Lower lobe of right lung (tissue), 2 donors: Measurements from ENCODE around the gene FAM83D. TPM values are rescaled to one million over a fixed set of nuclear protein-coding genes. Genes with fewer than 3 reads are reported as not detected.

Experiments used
- ATAC-seq, 2 donors: fragments of 200-7000 bp; cut with Tn5 transposase; one replicate each; pipeline ENCODE4 v1.9.1; 2020 to 2022; ENCODE audit warnings: mild to moderate bottlenecking in 2 of 2, moderate library complexity in 2 of 2
- DNase-seq: peaks from one replicate; pipeline ENCODE4 v3.0.0-alpha.2; 2020
- H3K27ac ChIP-seq: fragments of 200-600 bp; one replicate; pipeline ENCODE4 v1.8.0; 2022
- H3K27me3 ChIP-seq: fragments of 200-600 bp; one replicate; pipeline ENCODE4 v1.8.0; 2022; ENCODE audit warnings: low read depth
- H3K36me3 ChIP-seq: fragments of 200-600 bp; one replicate; pipeline ENCODE4 v1.8.0; 2022; ENCODE audit warnings: mild to moderate bottlenecking
- H3K4me1 ChIP-seq: fragments of 200-600 bp; one replicate; pipeline ENCODE4 v1.8.0; 2022
- H3K4me3 ChIP-seq: fragments of 200-600 bp; one replicate; pipeline ENCODE4 v1.8.0; 2022; ENCODE audit warnings: mild to moderate bottlenecking
- H3K9me3 ChIP-seq: fragments of 200-600 bp; one replicate; pipeline ENCODE4 v1.8.0; 2022
- intact Hi-C: fragments of 100-400 bp; cut with DNase I; formaldehyde crosslinking; loops from one replicate; pipeline ENCODE4 v1.11.0; 2022
- total RNA-seq: library from RNA; stranded (reverse); fragmentation: NEBNext Ultra II Directional; extraction: Animal tissue kit (Norgen Biotek cat#: 25700); gene quantifications from one replicate; pipeline ENCODE4 v1.2.1, GENCODE V29; 2021
- TF ChIP-seq, protein P1 (sequence below): fragments of 200-600 bp; IDR thresholded peaks from one replicate; pipeline ENCODE4 v1.8.0; 2022; ENCODE audit warnings: antibody characterized with exemption, mild to moderate bottlenecking
- donor health status: DM: no; HTN: yes; CAD: no; lungs with severe emphysema.

Gene FAM83D
- total RNA-seq, 1 donor from 2014 or later = 0.71 TPM

DNA sequence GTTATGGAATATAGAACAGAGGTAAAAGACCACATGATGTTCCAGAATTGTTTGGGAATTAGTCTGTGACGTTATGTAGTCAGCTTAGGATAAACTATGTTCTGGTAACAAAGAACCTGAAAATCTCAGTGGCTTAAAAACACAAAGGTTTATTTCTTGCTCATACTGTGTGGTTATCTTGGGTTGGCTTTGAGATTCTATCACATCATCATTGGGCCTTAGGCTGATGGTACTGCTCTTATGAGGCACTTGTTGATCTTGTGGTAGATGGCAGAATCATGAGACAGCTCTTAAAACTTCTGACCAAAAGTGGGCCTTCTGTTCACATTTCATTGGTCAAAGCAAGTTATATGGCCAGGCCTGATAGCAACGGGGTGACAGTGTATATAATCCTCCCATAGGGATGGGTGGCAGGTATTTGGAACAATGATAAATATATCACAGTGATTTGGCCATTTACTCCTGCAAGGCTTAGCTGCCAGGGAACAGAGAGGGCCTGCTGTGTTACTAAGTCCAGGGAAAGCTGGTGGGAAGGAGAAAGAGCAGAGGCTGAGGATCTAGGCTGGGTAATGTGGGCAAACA, 49.4 kb downstream of the FAM83D start:
- DNase-seq (no peak), ATAC-seq (no peak)
- Histone ChIP-seq H3K36me3 (peaks cover 44% of the 10 kb centered on the region), H3K4me1 (no peaks in the 10 kb centered on the region), H3K4me3 (no peak overlapping the region), H3K9me3 (no peaks in the 10 kb centered on the region), H3K27ac (no peak overlapping the region), H3K27me3 (no peaks in the 10 kb centered on the region)
- TF ChIP-seq, protein P1, sequence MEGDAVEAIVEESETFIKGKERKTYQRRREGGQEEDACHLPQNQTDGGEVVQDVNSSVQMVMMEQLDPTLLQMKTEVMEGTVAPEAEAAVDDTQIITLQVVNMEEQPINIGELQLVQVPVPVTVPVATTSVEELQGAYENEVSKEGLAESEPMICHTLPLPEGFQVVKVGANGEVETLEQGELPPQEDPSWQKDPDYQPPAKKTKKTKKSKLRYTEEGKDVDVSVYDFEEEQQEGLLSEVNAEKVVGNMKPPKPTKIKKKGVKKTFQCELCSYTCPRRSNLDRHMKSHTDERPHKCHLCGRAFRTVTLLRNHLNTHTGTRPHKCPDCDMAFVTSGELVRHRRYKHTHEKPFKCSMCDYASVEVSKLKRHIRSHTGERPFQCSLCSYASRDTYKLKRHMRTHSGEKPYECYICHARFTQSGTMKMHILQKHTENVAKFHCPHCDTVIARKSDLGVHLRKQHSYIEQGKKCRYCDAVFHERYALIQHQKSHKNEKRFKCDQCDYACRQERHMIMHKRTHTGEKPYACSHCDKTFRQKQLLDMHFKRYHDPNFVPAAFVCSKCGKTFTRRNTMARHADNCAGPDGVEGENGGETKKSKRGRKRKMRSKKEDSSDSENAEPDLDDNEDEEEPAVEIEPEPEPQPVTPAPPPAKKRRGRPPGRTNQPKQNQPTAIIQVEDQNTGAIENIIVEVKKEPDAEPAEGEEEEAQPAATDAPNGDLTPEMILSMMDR = no peak
- intact Hi-C loops = no loop called here

DNA sequence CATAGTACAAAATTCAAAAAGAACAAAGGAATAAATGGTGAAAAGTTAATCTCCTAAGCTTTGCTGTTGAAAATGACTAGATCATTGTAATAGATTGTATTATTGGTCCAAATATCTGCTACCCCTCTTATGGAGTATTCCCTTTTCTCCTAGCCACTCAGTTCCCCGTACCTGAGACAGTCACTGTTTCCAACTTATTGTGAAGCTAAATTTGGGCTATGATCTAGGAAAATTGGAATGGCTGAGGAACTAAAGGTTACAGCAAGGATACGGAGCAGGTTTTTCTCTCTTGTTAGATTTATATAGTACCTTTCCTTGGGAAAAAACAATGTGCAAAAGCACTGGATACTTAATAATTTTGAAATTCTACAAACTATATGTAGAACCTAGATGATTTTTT, 53.2 kb downstream of the FAM83D start:
- DNase-seq (no peak), ATAC-seq (no peak)
- Histone ChIP-seq H3K27me3 (no peaks in the 10 kb centered on the region), H3K36me3 (peaks cover 23% of the 10 kb centered on the region), H3K27ac (no peak overlapping the region), H3K4me1 (no peaks in the 10 kb centered on the region), H3K9me3 (no peaks in the 10 kb centered on the region), H3K4me3 (no peak overlapping the region)
- TF ChIP-seq, protein P1 = no peak
- intact Hi-C loops = no loop called here

DNA sequence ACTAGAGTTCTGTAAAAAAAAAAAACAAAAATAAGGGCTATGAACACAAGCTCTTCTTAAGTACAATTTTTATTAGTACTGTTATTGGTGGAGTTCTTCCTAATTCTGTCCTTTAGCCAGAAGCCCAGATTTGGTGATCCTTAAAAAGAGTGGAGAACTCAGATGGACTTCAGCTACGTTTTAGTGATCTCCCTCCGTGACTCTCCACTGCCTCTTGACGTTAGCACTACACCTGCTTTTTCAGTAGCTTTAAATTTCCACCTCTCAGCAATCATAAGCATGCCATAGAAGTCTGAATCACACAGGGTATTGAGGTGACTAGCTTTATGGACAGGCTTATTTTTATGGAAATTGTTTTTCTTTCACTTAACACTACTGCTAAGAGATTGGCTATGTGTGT, 53.6 kb downstream of the FAM83D start:
- H3K4me3 ChIP-seq = no peak overlapping the region
- intact Hi-C loops = no loop called here
- ATAC-seq = no peak
- H3K4me1 ChIP-seq = no peaks in the 10 kb centered on the region
- DNase-seq = no peak
- H3K36me3 ChIP-seq = peaks cover 24% of the 10 kb centered on the region
- no peaks in the 10 kb centered on the region for H3K27me3 ChIP-seq
- H3K27ac ChIP-seq = no peak overlapping the region
- no peaks in the 10 kb centered on the region for H3K9me3 ChIP-seq
- TF ChIP-seq, protein P1 = no peak

DNA sequence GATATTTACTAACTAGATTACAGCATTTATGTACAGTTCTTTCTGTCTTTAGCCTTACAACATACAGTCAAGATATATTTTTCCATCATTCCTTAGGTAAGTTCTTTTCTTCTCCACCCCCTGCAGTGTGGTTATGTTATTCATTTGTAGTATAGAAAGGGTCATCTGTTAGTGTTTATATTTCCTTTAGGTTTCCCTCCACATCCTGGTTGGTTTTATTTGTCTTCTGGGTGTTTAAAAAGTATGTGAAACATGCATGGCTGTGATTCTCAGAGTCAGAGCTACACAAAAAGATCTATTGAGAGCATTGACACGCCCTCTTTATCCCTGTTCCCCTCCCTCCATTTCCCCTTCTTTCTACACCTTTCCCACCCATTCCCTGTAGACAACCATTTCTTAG, 56.1 kb downstream of the FAM83D start:
- no peak overlapping the region for H3K27ac ChIP-seq
- no peaks in the 10 kb centered on the region for H3K4me1 ChIP-seq
- TF ChIP-seq, protein P1 = no peak
- no peak overlapping the region for H3K4me3 ChIP-seq
- intact Hi-C loops = no loop called here
- H3K36me3 ChIP-seq = peaks cover 31% of the 10 kb centered on the region
- H3K27me3 ChIP-seq = no peaks in the 10 kb centered on the region
- ATAC-seq = no peak
- no peak for DNase-seq
- H3K9me3 ChIP-seq = no peaks in the 10 kb centered on the region

DNA sequence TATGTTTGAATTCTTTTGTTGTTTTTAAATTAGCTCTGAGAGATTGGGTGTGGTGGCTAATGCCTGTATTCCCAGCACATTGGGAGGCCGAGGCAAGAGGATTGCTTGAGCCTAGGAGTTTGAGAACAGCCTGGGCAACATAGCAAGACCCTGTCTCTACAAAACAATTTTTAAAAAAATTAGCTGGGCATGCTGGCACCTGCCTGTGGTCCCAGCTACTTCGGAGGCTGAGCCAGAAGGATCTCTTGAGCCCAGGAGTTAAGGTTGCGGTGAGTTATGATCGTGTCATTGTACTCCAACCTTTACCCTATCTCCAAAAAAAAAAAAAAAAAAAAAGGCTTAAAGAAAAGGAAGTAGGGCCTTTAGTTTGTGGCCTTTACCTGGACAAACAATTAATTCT, 58.8 kb downstream of the FAM83D start:
- Histone ChIP-seq H3K4me1 (no peaks in the 10 kb centered on the region), H3K36me3 (peaks cover 45% of the 10 kb centered on the region), H3K27me3 (no peaks in the 10 kb centered on the region), H3K4me3 (no peak overlapping the region), H3K27ac (no peak overlapping the region), H3K9me3 (no peaks in the 10 kb centered on the region)
- TF ChIP-seq, protein P1 = no peak
- no peak for DNase-seq
- no peak for ATAC-seq
- intact Hi-C loops = no loop called here
